Type B pancreatic cell (in vitro differentiated cells): Measurements from ENCODE around the gene KCNK2. TPM values are rescaled to one million over a fixed set of nuclear protein-coding genes. Genes with fewer than 3 reads are reported as not detected.
"Not testable (repeated sequence)": the region's sequence is repeated elsewhere in the genome, so short reads cannot be mapped to it uniquely, and the experiment has no call there.

Experiments
- DNase-seq: peaks from one replicate; pipeline ENCODE4 v3.0.0; 2021; ENCODE audit warnings: mixed read lengths; ENCODE audit not compliant: unreplicated experiment; ENCODE audit errors: extremely low spot score
- H3K27ac Mint-ChIP-seq: 2 replicates; pipeline ENCODE4 v1.8.0; 2021; ENCODE audit warnings: mild to moderate bottlenecking, mixed read lengths
- H3K27me3 Mint-ChIP-seq: 2 replicates; pipeline ENCODE4 v1.8.0; 2021; ENCODE audit warnings: mixed read lengths
- H3K36me3 Mint-ChIP-seq: 2 replicates; pipeline ENCODE4 v1.8.0; 2021; ENCODE audit warnings: mixed read lengths
- H3K4me1 Mint-ChIP-seq: one replicate; pipeline ENCODE4 v1.8.0; 2021; ENCODE audit warnings: mixed read lengths; ENCODE audit not compliant: unreplicated experiment
- H3K4me3 Mint-ChIP-seq: 2 replicates; pipeline ENCODE4 v1.8.0; 2021; ENCODE audit warnings: mild to moderate bottlenecking, mixed read lengths
- H3K9me3 Mint-ChIP-seq: 2 replicates; pipeline ENCODE4 v1.8.0; 2021; ENCODE audit warnings: mixed read lengths
- CTCF ChIP-seq: fragments of 200-600 bp; sonication (generic); conservative IDR thresholded peaks from 2 replicates; pipeline ENCODE4 v1.5.0; 2021; ENCODE audit warnings: antibody characterized with exemption, mild to moderate bottlenecking
- total RNA-seq: library from RNA; stranded (reverse); gene quantifications from 2 replicates; pipeline ENCODE4 v1.2.1, GENCODE V29; 2021; ENCODE audit warnings: low replicate concordance

Gene KCNK2
- total RNA-seq, 1 donor from 2014 or later, result 7.1 TPM

GRCh38 chr1:215151841-215152549, 69.5 kb downstream of the KCNK2 start:
- Mint-ChIP-seq H3K4me1 (no peaks in the 10 kb centered on the region), H3K4me3 (no peak overlapping the region), H3K27ac (no peak overlapping the region), H3K27me3 (no peaks in the 10 kb centered on the region), H3K36me3 (no peaks in the 10 kb centered on the region), H3K9me3 (no peaks in the 10 kb centered on the region)
- no peak for TF ChIP-seq CTCF
- DNase-seq, result no peak

- no peaks in the 10 kb centered on the region for H3K4me1 Mint-ChIP-seq
- DNase-seq, result no peak
- H3K27ac Mint-ChIP-seq, result no peak overlapping the region
- H3K9me3 Mint-ChIP-seq, result no peaks in the 10 kb centered on the region
- no peaks in the 10 kb centered on the region for H3K27me3 Mint-ChIP-seq
- no peaks in the 10 kb centered on the region for H3K36me3 Mint-ChIP-seq
- no peak for TF ChIP-seq CTCF
- H3K4me3 Mint-ChIP-seq, result no peak overlapping the region
These were observed 73.7 kb downstream of the KCNK2 start for GRCh38 chr1:215156232-215156631.

- Mint-ChIP-seq H3K9me3 (no peaks in the 10 kb centered on the region), H3K27me3 (no peaks in the 10 kb centered on the region), H3K36me3 (no peaks in the 10 kb centered on the region), H3K27ac (no peak overlapping the region), H3K4me3 (no peak overlapping the region), H3K4me1 (no peaks in the 10 kb centered on the region)
- no peak for TF ChIP-seq CTCF
- DNase-seq, result no peak
These were observed 77.8 kb downstream of the KCNK2 start for GRCh38 chr1:215160351-215160750.

- not testable (repeated sequence) for H3K27ac Mint-ChIP-seq, H3K36me3 Mint-ChIP-seq, H3K4me3 Mint-ChIP-seq, H3K27me3 Mint-ChIP-seq, DNase-seq, H3K4me1 Mint-ChIP-seq, H3K9me3 Mint-ChIP-seq
These were observed 80.6 kb downstream of the KCNK2 start for GRCh38 chr1:215163144-215163543.

GRCh38 chr1:215166886-215167285, 84.3 kb downstream of the KCNK2 start:
- no peaks in the 10 kb centered on the region for H3K36me3 Mint-ChIP-seq
- no peaks in the 10 kb centered on the region for H3K27me3 Mint-ChIP-seq
- TF ChIP-seq CTCF, result no peak
- H3K27ac Mint-ChIP-seq, result no peak overlapping the region
- H3K4me3 Mint-ChIP-seq, result no peak overlapping the region
- H3K4me1 Mint-ChIP-seq, result no peaks in the 10 kb centered on the region
- DNase-seq, result no peak
- H3K9me3 Mint-ChIP-seq, result no peaks in the 10 kb centered on the region

- H3K9me3 Mint-ChIP-seq, result no peaks in the 10 kb centered on the region
- no peak for TF ChIP-seq CTCF
- H3K27me3 Mint-ChIP-seq, result no peaks in the 10 kb centered on the region
- no peak overlapping the region for H3K4me3 Mint-ChIP-seq
- H3K27ac Mint-ChIP-seq, result no peak overlapping the region
- no peaks in the 10 kb centered on the region for H3K4me1 Mint-ChIP-seq
- no peaks in the 10 kb centered on the region for H3K36me3 Mint-ChIP-seq
- no peak for DNase-seq
These were observed 99.0 kb downstream of the KCNK2 start for GRCh38 chr1:215181518-215181917.
